Esophagus (tissue), 2 donors: Measurements from ENCODE around the gene TUBGCP6. TPM values are rescaled to one million over a fixed set of nuclear protein-coding genes. Genes with fewer than 3 reads are reported as not detected.

ENCODE experiments used
- H3K27ac ChIP-seq, 2 donors: one replicate each; pipeline ENCODE4 v1.5.1; 2013; ENCODE audit warnings: low read depth in 2 of 2, mild to moderate bottlenecking in 2 of 2, inconsistent platforms in 1 of 2, low read length in 1 of 2, moderate library complexity in 1 of 2
- H3K27me3 ChIP-seq, 2 donors: one replicate each; pipeline ENCODE4 v1.6.1; 2013; ENCODE audit warnings: low read length in 2 of 2, control low read depth in 1 of 2, mild to moderate bottlenecking in 1 of 2; ENCODE audit not compliant: insufficient read depth in 2 of 2, control insufficient read depth in 1 of 2
- H3K36me3 ChIP-seq, 2 donors: one replicate each; pipeline ENCODE4 v1.6.1; 2013; ENCODE audit warnings: low read length in 1 of 2; ENCODE audit not compliant: control insufficient read depth in 2 of 2, insufficient read depth in 2 of 2
- H3K4me1 ChIP-seq, 2 donors: one replicate each; pipeline ENCODE4 v1.6.1; 2013; ENCODE audit warnings: low read length in 1 of 2; ENCODE audit not compliant: control insufficient read depth in 2 of 2, insufficient read depth in 2 of 2
- H3K4me3 ChIP-seq, 2 donors: one replicate each; pipeline ENCODE4 v1.5.1; 2013; ENCODE audit warnings: low read length in 2 of 2, mild to moderate bottlenecking in 2 of 2, low read depth in 1 of 2, moderate library complexity in 1 of 2
- H3K9me3 ChIP-seq, 2 donors: one replicate each; pipeline ENCODE4 v1.6.1; 2013; ENCODE audit warnings: mild to moderate bottlenecking in 2 of 2, low read depth in 1 of 2, low read length in 1 of 2, moderate library complexity in 1 of 2; ENCODE audit not compliant: control insufficient read depth in 2 of 2, insufficient read depth in 1 of 2
- WGBS, 2 donors: extraction: QIAGEN DNeasy Blood & Tissue Kit; methylation state at CpG; one replicate each; pipeline ENCODE4 v1.1.7; 2013; 5-methylcytosine and 5-hydroxymethylcytosine counted together
- polyA plus RNA-seq, 2 donors: library from polyadenylated mRNA; stranded (reverse); fragments of 200-250 nt; gene quantifications; one replicate each; pipeline ENCODE4 v1.2.3, GENCODE V29; 2013
- donor health status: healthy with polysubstance abuse.
- donor health status: Bipolar disorder and iron deficiency.

The TUBGCP6 gene
- polyA plus RNA-seq, 2 donors, result 19.3 to 37.9 TPM

DNA sequence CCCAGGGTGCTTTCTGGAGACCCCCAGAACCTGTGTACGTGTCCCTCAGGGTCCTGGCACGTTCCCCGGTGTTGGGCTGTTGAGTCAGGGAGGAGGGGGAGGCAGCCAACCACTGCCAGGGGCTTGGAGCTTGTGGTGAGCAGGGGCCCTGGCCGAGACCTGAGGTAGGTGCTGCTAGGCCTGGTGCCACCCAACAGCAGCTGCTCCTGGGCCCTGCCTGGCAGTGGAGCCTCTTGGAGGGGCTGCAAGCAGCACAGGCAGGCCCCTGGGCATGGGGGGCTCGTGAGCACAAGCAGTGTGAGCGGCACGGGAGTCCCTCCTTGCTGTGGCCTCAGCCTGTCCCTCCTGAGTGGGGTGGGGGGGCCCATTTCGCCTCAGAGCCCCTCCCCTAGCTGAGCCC is 51.2 kb downstream of the TUBGCP6 start:
- Histone ChIP-seq H3K9me3 (peaks cover 0 to 2% of the 10 kb centered on the region in 2 donors), H3K4me3 (no peak overlapping the region), H3K27me3 (no peaks in the 10 kb centered on the region), H3K36me3 (peaks cover 0 to 49% of the 10 kb centered on the region in 2 donors), H3K4me1 (peaks cover 5 to 27% of the 10 kb centered on the region in 2 donors), H3K27ac (no peak overlapping the region)
- 83 to 88% methylated on average over 5 to 8 of the region's 8 CpGs for WGBS, 2 donors

DNA sequence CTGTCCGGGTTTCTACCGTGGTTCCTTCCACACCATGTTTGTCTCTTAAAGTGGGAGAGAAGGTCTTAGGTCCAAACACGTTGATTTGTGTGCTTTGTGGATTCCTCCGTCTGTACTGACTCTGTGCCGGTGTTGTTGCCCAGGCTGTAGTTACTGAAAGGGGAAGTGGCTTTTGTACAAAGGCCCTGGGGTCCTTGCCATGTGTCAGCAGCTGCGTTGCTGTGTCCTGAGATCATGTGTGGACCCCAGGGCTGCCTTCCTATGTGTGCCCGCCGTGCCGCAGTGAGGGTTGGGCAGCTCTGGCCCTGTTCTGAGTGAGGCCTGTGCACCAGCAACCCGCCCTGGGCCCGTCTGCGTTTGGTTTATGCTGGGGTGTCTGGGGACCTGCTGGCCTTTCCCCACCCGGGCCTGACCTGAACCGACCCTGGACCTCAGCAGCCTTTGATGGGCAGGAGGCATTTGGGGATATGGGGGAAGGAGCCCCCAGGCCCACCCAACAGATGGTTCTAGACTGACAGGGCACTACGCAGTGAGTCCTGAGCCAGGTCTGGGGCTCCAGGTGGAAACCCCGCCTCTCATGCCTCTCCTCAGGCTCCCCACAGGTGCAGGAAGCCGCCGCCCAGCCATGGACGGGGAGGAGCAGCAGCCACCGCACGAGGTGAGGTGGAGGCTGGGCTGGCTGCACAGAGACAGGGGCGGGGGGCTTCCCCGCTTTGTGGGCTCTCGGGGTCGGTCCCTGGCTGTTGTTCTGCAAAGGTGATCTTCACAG is 52.2 kb downstream of the TUBGCP6 start:
- peak overlapping the region; percentile 27 to 38 for H3K27ac ChIP-seq
- H3K36me3 ChIP-seq, result peaks cover 0 to 44% of the 10 kb centered on the region in 2 donors
- 59 to 68% methylated on average over 22 to 25 of the region's 25 CpGs for WGBS, 2 donors

DNA sequence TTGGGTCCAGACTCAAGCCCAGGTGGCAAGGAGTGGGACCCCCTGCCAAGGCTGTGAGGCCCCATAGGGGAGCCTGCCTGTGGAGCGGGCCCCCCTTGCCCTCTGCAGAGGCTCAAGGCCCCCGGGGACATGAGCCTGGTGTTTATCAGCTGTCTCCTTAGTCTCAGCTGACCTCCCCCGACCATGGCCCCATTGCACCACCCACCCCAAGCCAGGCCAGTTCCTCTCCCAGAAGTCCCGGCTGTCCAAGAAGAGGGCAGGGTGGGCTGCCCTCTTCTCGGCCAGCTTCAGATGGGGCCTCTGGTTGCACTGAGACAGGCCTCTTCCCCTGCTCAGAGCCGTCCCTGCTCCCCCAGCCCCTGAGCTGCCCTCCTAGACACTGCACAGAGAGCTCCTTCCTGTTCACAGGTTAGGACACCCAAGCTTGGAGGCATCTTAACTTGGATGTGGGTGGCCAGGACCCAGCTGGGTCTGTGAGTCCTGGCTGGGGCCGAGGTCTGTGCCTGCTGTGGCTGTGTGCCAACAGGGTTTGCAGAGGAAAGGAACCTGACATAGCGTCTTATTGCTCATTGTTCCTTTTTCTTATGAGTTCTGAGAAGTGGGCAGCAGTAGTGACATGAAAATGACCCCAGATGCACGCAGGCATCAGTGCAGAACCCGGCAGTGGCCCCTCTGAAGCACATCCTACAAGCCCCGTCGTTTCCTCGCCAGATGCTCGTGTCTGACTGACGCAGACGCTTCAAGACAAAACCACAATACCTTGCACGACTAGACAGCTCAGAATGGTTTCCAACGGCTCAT is 53.7 kb downstream of the TUBGCP6 start:
- Histone ChIP-seq H3K4me1 (peaks cover 8 to 35% of the 10 kb centered on the region in 2 donors), H3K36me3 (peaks cover 0 to 34% of the 10 kb centered on the region in 2 donors), H3K9me3 (no peaks in the 10 kb centered on the region), H3K27ac (peak overlapping the region; percentile 94), H3K27me3 (no peaks in the 10 kb centered on the region), H3K4me3 (peak overlapping the region; percentile 28 to 40)
- 47 to 48% methylated on average over 18 of the region's 18 CpGs for WGBS, 2 donors

More for the DNA sequence above, 52.2 kb downstream of the TUBGCP6 start:
- peaks cover 0 to under 1% of the 10 kb centered on the region in 2 donors for H3K9me3 ChIP-seq
- peaks cover 5 to 27% of the 10 kb centered on the region in 2 donors for H3K4me1 ChIP-seq
- no peaks in the 10 kb centered on the region for H3K27me3 ChIP-seq
- H3K4me3 ChIP-seq, result no peak overlapping the region

DNA sequence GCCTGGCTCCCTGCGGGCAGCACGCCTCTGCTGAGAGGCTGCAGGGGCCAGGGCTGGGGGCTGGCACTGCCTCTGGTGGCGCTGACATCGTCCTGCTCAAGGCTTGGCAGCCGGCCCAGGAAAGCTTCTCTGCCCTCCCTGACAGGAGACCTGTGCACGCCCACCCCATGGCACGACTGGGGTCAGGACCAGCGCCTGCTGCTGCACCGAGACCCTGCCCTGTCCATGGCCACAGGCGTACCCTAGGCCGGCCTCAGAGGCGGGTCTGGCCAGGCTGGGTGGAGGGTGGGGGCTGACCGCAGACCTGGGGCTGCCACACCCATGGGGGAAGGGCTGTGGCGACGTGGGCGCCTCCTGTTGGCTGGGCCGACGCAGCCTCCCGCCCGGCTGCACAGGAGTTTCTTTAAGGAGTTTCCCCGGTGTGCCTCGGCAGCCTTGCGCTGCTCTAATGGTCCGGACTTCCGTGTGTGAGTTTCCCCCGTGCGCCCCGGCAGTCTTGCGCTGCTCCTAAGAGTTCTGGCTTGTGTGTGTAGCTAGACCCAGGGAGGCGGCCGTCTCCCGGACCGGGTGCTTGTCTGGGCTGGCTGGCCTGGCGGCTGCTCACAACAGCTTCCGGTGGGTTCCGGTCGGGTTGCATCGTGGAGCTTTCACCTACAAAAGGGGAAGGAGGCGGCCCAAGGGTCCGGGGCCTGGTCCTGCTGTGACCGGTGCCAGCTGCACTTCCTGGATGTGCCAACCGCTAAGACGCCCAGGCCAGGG is 54.5 kb downstream of the TUBGCP6 start:
- Histone ChIP-seq H3K4me1 (peaks cover 8 to 35% of the 10 kb centered on the region in 2 donors), H3K27me3 (no peaks in the 10 kb centered on the region), H3K36me3 (peaks cover 0 to 29% of the 10 kb centered on the region in 2 donors), H3K9me3 (no peaks in the 10 kb centered on the region), H3K27ac (peak overlapping the region; percentile 94), H3K4me3 (peak overlapping the region; percentile 28 to 40)
- 5 to 7% methylated on average over 43 of the region's 43 CpGs for WGBS, 2 donors

DNA sequence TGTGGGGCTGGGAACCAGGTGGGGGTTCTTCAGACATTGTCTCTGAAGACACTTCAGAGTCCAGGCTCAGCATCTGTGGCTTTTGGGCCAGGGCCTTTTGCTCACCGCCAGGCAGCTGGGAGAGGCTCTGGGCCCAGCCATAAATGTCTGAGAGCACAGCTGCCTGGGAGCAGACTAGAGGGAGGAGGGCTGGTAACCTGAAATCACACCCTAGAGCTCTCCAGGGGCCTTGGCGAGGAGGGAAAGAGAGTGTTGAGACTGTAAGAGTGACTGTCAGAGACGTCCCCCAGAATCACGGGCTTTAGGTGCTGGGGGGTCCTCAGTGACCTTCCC is 55.0 kb downstream of the TUBGCP6 start:
- Histone ChIP-seq H3K27ac (peak overlapping the region; percentile 94), H3K9me3 (no peaks in the 10 kb centered on the region), H3K27me3 (no peaks in the 10 kb centered on the region), H3K4me3 (peak overlapping the region in 1 of 2 donors; percentile 28), H3K36me3 (peaks cover 0 to 25% of the 10 kb centered on the region in 2 donors), H3K4me1 (peaks cover 6 to 35% of the 10 kb centered on the region in 2 donors)
- WGBS, 2 donors, result 12 to 14% methylated on average over 4 of the region's 4 CpGs

DNA sequence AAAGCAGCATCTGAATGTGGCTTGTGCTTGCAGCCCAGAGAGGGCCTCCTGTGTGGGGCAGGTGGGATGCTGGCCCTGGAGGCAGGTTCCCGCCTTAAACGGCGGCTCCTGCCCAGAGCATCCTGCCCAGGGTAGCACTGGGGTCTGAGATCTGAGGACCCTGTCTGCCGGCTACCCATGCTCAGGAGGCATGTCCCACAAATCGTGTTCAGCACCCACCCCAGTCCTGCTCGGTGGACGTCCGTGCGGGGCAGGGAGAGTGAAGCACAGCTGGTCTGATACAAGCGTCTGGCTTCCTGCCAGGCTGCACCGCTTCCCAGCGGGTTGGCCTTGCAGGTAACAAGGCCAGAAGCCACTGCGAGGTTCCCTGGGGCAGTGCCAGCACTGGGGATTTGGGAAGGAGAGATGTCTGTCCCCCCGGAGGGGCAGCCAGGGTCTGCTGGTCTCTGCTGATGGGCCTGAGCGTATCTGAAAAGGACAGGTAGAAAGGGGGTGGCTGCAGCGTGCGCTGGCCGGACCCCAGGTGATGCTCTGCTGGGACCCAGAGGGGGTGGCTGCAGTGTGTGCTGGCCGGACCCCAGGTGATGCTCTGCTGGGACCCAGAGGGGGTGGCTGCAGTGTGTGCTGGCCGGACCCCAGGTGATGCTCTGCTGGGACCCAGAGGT is 55.5 kb downstream of the TUBGCP6 start:
- Histone ChIP-seq H3K27me3 (no peaks in the 10 kb centered on the region), H3K4me1 (peaks cover 6 to 38% of the 10 kb centered on the region in 2 donors), H3K9me3 (no peaks in the 10 kb centered on the region), H3K27ac (peak overlapping the region; percentile 94), H3K4me3 (no peak overlapping the region), H3K36me3 (peaks cover 0 to 20% of the 10 kb centered on the region in 2 donors)
- 65 to 66% methylated on average over 20 of the region's 20 CpGs for WGBS, 2 donors

DNA sequence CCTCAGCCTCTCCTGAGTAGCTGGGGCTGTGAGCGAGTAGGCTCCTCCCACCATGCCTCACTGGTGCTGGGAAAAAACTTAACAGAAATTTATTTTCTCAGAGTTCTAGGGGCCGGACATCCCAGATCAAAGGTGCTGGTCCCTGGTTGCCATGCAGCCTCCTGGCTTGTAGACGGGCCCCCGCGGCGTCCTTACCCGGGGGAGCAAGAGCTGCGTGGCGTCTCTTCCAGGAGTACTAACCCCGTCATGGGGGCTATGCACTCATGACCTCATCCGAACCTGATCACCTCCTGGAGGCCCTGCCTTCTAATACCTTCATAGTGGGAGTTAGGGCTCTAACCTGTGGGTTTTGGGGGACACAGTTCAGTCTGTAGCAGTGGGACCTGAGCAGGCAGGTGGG is 56.5 kb downstream of the TUBGCP6 start:
- no peak overlapping the region for H3K4me3 ChIP-seq
- WGBS, 2 donors, result 93 to 94% methylated on average over 11 of the region's 11 CpGs
- H3K4me1 ChIP-seq, result peaks cover 13 to 48% of the 10 kb centered on the region in 2 donors
- no peaks in the 10 kb centered on the region for H3K27me3 ChIP-seq
- H3K27ac ChIP-seq, result no peak overlapping the region
- H3K36me3 ChIP-seq, result peaks cover 0 to 11% of the 10 kb centered on the region in 2 donors
- no peaks in the 10 kb centered on the region for H3K9me3 ChIP-seq

DNA sequence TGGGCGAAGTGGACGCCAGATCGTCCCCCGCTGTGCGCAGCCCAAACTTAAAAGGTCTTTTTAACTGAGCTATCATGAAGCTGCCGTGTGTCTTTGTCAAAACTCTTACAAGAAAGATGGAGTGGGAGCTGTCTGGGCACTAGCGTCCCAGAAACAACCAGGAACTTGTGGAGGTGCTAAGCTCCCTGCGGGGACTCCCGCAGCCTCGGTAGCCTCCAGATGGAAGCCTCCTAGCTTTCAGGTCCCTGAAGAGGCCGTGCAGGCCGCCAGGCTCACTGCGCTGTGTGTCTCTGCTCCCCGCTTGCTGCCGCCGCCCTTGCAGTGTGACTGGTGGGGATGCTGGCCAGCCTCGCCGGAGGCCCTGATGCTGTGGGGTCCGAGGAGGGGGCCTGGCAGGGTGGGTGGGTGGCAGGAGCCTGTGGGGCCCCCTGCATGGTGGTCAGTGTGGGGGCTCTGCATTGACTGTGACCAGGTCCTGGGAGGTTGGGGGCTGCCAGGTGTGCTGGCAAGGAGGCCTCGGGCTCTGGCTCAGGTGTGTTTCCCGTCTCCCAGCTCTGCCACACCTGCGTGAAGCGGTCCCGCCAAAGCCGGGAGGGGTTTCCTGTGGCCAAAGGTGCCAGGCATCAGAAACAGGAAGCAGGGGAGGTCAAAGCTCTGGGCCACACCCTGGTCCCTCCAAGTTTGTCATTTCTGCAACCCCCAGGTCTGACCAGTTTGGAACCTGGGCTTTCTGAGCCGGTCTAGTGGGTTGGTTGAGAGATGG is 57.9 kb downstream of the TUBGCP6 start:
- WGBS, 2 donors, result 28% methylated on average over 26 of the region's 26 CpGs
- Histone ChIP-seq H3K36me3 (peaks cover 0 to 6% of the 10 kb centered on the region in 2 donors), H3K27me3 (no peaks in the 10 kb centered on the region), H3K4me3 (peak overlapping the region; percentile 64 to 81), H3K9me3 (no peaks in the 10 kb centered on the region), H3K4me1 (peaks cover 16 to 44% of the 10 kb centered on the region in 2 donors), H3K27ac (peak overlapping the region; percentile 6 to 79)
